AG09319 (cell line): ENCODE results near the gene SPOCK1.
"Not testable (repeated sequence)": the region's sequence is repeated elsewhere in the genome, so short reads cannot be mapped to it uniquely, and the experiment has no call there.

Experiments
- DNase-seq: peaks from one replicate; pipeline ENCODE4 v3.0.0-alpha.2; 2010; ENCODE audit warnings: low read depth; ENCODE audit errors: extremely low read depth
- TF ChIP-seq, protein P1 (sequence below): IDR thresholded peaks from 2 replicates; pipeline ENCODE4 v1.5.1; 2011; ENCODE audit warnings: low read depth, mild to moderate bottlenecking, inconsistent platforms, low read length, moderate library complexity

SPOCK1 gene

DNA sequence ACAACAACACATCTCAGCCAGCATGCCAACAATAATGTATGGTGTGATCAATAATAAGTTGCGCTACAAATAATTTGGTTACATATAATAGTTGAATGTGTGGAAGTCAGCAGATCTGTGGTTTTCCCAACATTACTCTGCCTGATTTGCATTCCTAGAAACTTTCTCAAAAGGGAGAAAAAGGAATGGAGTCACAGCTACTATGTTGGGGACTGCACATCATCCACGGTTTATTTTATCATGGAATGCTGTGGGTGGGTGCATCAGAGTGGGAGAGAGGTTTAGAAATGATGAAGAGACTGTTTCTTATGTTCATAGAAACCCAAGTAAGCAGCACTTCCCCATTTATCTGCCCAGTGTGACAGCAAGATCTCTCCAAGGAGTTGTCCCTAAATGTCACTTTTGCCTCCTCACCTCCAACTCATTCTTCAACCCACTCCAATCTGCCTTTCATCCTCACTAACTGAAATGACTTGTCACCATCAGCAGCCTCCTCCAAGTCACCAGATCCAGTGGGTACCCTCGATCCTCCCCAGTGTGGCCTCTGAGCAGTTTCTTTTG lies 2.8 kb upstream of the SPOCK1 start:
- TF ChIP-seq, protein P1, sequence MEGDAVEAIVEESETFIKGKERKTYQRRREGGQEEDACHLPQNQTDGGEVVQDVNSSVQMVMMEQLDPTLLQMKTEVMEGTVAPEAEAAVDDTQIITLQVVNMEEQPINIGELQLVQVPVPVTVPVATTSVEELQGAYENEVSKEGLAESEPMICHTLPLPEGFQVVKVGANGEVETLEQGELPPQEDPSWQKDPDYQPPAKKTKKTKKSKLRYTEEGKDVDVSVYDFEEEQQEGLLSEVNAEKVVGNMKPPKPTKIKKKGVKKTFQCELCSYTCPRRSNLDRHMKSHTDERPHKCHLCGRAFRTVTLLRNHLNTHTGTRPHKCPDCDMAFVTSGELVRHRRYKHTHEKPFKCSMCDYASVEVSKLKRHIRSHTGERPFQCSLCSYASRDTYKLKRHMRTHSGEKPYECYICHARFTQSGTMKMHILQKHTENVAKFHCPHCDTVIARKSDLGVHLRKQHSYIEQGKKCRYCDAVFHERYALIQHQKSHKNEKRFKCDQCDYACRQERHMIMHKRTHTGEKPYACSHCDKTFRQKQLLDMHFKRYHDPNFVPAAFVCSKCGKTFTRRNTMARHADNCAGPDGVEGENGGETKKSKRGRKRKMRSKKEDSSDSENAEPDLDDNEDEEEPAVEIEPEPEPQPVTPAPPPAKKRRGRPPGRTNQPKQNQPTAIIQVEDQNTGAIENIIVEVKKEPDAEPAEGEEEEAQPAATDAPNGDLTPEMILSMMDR = no peak
- DNase-seq = no peak

GRCh38 chr5:137501226-137501625 lies 2.1 kb upstream of the SPOCK1 start:
- DNase-seq = no peak
- TF ChIP-seq, protein P1 = no peak

- no peak for DNase-seq
- TF ChIP-seq, protein P1 = no peak
These were observed 1.6 kb upstream of the SPOCK1 start for GRCh38 chr5:137500615-137501225.

DNA sequence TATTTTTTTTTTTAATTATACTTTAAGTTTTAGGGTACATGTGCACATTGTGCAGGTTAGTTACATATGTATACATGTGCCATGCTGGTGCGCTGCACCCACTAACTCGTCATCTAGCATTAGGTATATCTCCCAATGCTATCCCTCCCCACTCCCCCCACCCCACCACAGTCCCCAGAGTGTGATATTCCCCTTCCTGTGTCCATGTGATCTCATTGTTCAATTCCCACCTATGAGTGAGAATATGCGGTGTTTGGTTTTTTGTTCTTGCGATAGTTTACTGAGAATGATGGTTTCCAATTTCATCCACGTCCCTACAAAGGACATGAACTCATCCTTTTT lies 351 bp upstream of the SPOCK1 start:
- DNase-seq = not testable (repeated sequence)

DNA sequence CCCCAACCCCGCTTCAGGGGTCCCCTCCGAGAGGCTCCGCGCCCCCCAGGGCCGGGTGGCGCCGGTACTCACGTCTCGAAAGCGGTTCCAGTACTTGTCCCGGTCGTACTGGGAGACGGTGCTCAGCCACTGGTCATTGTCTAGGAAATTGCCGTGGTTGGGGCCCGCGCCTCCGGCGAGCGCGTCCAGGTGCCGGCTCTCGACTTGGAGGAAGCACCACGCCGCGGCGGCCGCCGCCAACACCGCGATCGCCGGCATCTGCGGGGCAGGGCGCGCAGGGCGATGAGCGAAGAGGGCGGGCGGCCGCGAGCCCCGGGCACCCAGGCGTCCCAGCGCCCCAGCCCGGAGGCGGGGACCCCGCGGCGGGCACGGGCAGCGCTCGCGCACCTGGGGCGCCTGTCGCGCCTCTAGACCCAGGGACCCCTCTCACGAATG lies 808 bp downstream of the SPOCK1 start:
- no peak for DNase-seq
- TF ChIP-seq, protein P1 = no peak

DNA sequence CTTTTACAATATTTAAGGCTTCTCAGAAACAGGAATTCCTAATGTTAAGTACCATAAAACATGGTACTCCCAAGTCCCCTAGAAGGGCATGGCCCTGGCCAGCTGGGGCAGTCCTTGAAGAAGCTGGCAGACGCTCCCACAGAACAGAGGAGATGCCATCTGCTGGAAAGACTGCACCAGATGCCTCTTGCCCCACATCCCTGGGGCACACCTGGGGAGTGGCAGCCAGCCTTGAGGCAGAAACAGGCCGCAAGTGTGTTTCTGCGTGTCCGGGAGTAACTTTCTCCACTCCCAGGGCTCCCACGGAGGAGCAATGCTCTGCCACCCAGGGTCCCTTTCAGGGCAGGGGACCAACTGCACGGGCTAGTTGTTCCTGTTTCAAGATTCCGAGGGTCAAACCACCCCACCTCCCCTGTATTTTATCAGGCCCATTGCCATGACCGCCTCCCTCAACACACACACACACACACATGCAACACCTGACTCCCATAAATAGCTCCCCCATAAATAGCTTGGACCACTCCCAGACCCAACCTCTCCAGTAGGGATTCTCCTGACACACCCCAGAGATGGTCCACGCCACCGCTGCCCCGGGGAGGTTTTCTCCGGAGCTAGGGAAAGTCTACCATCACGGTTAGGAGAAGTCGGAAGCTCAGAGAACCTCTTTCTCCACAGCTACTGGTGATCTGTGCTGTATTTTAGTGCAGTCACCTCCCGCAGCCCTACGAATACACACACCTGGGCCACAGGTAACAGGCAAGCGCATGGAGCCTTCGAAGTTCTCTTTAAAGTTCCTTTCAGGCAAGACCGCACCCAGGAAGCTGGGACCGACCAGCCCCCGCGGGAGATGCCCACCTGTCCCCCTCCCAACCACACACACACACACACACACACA lies 1.5 kb downstream of the SPOCK1 start:
- TF ChIP-seq, protein P1 = peak; percentile 3
- DNase-seq = no peak

DNA sequence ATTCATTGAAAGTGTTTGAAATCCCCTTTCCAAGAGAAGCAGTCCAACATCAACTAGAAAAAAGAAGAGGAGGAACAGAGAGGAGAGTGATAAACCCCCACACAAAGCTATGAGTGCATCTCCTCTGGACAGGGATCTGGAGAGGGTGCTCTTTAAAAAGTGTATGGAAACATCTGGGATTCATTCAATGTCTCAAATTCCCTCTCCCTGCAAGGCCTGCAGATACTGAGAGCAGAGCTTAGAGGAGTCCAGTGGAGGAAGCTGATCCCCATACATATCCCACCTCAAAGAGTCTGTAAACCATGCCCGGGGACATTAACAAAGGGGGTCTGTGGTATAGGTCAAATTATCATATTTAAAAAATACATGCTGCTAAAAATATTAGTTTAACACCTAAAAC lies 2.2 kb downstream of the SPOCK1 start:
- TF ChIP-seq, protein P1 = no peak
- DNase-seq = no peak
